GM18858 (cell line): ENCODE measurements around the gene BMAL2.

Experiments used
- ATAC-seq: cut with Tn5 transposase; IDR thresholded peaks from one replicate; pipeline ENCODE4 v1.9.1; 2021; ENCODE audit not compliant: unreplicated experiment

Gene BMAL2

GRCh38 chr12:27332714-27333402, at the start of gene BMAL2:
Gene BMAL2 (plus strand): TSS chr12:27332836. CDS start chr12:27333073, 237 bp downstream.
- peak; percentile 26 for ATAC-seq

DNA sequence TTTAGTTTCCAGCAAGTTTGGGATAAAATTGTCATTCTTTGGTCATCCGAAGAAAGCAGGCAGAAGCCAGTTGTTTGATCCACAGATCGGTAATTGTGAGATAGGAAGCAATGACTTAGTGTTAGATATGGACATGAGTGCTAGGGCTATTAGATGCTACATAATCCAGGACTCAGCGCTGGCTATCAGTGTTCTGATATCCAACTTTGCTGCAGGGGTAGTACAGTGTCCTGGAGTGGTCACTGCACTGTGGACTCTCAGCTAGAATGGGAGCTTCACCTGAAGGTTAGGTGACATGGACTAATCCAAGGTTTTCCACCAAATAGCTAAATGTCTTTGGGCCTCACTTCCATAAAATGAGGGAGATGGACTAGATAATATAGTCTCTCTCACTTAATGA, 48.6 kb upstream of the BMAL2 start:
- ATAC-seq: no peak

DNA sequence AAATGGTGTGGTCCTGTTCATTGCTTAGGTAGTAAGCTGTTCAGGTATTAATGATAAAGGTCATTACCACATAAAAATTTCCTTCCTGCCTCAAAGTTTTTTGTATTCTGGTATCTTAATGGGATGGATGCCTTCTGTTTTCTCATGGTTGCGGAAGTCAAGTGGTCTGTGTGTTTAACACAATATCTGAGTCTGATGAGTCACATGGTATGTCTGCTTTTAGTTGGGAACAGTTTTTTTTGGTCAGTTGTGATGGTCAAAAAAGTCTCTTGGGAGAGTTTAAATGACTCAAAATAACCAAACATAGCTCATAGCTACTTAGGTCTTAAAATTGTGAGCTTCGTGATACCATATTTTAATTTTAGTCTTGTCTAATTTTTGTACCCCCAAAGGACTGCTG, 47.9 kb upstream of the BMAL2 start:
- ATAC-seq: peak; percentile 65

DNA sequence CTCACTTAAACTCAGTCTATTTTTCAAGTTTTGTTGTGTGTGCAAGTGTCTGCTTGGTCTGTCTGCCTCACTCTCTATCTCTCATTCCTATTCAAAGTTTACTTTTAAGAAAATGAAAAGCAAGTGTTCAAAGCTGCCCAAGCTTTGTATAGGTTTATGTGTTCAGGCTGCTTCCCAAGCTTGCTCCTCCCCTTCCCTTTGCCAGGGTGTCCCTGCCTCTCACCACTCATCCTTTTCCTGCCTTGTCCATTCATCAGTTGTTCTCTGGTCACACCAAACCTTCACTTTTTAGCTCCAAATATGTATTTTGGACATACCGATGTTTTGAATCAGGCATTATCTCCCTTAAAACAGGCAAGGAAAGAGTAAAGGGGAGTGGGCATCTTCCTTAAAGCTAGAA, 47.2 kb upstream of the BMAL2 start:
- ATAC-seq: no peak

GRCh38 chr12:27289414-27289813, 43.2 kb upstream of the BMAL2 start:
- no peak for ATAC-seq

DNA sequence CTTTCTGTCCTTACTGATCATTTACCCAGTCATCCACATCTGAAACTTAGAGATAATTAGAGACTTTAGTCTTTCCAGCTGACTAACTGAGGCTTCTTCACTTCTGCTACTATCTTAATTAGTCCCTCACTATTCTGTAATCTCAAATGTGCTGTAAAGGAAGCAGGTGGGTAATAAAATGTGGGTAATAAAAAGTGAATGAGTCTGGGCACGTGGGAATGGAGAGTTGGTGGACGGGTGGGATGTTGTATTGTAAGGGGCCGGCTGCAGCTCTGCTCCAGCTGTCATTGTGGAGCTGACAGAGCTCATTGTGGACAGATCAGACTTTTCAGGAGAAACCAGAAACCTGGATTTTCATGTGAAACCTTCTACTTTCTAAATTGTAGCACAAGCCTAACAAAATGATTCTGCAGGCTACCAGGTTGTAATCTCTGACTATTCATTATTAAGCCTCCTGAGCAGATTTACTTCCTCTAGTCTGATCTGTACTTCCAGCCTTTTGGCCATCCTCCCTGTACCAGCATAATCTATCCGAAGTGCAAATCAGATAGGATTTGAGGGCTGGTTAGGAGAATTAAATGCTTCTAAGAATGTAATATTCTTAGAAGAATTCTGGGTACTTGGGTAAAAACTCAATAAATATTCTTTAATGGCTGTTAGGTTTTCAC, 42.0 kb upstream of the BMAL2 start:
- no peak for ATAC-seq

GRCh38 chr12:27291862-27292261, 40.8 kb upstream of the BMAL2 start:
- ATAC-seq: no peak

DNA sequence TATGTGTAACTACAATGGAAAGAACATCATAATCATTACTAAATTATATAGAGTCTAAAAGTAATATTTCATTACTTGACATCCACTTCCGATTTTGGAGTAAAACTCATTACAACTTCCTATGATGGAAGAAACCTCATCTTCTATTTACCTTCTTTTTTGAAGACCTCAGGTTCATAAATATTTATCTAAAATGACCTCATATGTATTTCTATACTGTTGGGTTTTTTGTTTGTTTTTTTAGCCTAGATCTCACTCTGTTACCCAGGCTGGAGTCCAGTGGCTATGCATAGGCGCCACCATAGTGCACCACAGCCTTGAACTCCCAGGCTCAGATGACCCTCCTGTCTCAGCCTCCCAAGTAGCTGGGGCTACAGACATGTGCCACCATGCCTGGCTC, 39.9 kb upstream of the BMAL2 start:
- no peak for ATAC-seq

- ATAC-seq: no peak
Observed at GRCh38 chr12:27293463-27293862, 39.2 kb upstream of the BMAL2 start.

DNA sequence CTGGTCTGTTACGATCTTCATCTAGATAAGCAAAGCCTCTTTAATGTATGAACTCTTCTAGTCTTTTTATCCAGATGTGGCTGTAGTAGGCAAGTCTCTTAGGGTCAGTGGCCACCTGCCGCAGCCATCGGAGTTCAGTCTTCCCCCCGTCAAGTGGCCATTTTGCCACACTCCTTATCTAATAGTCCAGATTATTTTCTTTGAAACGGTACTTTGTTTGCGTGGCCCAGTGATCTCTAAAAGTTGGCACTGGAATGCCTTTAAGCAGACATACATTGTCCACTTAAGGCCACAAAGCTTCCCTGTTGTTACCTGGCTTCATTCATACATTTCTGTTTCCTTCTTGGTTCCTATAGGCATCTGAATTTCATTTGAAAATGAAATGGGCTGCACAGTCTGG, 36.0 kb upstream of the BMAL2 start:
- no peak for ATAC-seq

DNA sequence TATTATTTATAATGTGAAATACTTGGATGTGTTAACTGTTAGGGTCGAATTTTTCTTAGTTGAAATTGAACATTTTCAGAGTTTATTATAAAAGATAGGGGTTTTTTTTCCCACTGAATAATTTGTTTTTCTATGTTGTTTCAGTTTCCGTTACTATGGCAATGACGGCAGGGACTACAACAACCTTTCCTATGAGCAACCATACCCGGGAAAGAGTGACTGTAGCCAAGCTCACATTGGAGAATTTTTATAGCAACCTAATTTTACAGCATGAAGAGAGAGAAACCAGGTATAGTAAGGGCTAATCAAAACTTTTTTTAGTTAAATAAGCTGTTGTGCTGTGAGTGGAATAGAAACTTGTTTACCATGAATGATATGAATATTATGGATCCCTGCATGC, 35.1 kb upstream of the BMAL2 start:
- ATAC-seq: no peak

GRCh38 chr12:27299102-27299501, 33.5 kb upstream of the BMAL2 start:
- ATAC-seq: no peak

DNA sequence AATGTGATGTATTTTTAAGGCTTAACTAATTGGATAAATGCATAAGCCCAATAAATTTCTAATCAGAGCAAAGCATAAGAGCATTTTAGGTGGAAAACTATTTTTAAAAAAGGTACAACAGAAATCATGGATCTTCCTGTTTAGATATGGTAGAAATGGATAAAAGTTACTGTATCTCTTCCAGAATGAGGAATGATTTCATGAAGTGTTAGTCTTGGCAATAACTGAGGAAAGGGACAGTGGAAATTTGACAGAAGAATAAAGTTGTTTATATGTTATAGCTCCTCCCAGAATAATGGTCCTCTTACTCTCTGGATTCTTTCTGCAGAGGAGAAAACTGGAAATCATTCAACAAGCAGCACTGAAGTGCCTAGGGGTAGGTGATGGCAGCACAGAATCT, 32.4 kb upstream of the BMAL2 start:
- ATAC-seq: no peak

- ATAC-seq: no peak
Observed at GRCh38 chr12:27303139-27304111, 29.2 kb upstream of the BMAL2 start.

DNA sequence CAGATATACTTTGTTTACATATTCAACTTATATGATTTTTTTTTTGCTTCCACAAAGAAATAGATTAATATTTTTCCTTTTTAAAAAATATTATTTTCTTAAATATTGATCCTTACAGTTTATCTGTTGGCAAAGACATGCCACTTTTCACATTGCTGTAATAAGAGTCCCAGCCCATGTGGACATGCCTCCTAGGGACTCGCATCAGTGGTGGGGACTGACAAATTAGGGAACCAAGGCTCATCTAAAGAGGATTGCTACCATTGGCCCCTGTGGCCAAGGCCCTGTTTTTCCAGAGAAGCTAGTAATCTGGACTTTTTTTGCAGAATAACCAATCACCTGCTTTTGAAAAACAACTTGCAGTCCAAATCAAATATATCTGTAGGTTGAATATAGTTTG, 27.8 kb upstream of the BMAL2 start:
- no peak for ATAC-seq

DNA sequence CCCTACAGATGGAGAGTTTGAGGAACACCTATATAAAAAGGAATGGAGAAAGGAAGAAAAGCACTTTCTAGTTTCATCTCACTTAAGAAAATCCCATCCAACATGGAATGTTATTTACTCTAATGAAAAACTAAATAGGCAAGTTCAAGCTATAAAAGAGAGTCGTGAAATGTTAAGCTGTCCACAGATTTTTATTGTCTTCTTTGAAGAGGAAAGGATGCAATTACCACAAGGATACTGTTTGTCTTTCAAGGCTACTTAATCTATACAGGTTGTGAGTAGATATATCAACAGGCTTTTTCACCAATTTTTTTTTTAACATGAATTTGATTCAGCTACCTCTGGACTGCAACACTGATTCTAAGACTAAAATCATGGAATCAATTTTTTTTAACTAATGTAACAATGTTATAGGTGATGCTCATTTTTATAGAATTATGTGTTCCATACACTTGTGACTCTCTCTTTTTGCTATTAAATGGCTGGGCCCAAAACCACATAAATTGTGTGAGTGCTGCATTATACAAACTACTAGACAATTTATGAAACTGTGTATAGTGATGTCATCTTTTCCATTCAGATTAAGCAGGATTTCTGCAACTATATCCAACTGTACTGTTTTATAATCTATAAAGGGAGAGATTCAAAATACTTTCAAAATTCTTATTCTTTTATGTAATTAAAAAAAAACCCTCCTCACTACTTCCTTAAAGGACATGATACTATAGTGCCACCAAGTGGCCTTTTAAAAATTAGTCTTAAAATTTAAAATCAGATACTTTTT, 26.8 kb upstream of the BMAL2 start:
- ATAC-seq: no peak

GRCh38 chr12:27309293-27309994, 23.2 kb upstream of the BMAL2 start:
- no peak for ATAC-seq

DNA sequence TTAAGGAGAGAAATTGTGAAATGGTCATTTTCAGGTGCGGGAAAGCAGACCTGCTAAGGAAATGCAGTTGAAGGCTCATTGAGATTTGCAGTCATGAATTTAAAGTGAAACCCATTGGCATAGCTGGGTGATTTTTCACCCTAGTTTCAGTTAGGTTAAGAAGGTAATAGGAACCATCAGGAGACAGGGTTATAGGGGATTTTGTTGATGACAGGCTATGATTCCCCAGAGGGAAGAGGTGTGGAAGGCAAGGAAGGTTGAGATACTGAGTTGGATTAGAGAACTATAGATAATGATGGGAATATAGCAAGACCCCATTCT, 22.7 kb upstream of the BMAL2 start:
- no peak for ATAC-seq

- ATAC-seq: no peak
Observed at GRCh38 chr12:27316947-27317346, 15.7 kb upstream of the BMAL2 start.

GRCh38 chr12:27319409-27319808, 13.2 kb upstream of the BMAL2 start:
- no peak for ATAC-seq
